ENCODE measurements around the gene E2F2.
A peak's percentile ranks its signal among the peaks of the same experiment; 100 is the strongest.

Gene E2F2

GRCh38 chr1:23562137-23562876, 31.3 kb upstream of the E2F2 start:
- DNase-seq = peak; percentile 59

- DNase-seq = no peak
Observed at GRCh38 chr1:23561813-23562100, 30.7 kb upstream of the E2F2 start.

GRCh38 chr1:23561076-23561812, 30.2 kb upstream of the E2F2 start:
- no peak for DNase-seq

- no peak for DNase-seq
Observed at GRCh38 chr1:23559985-23560741, 29.1 kb upstream of the E2F2 start.

DNA sequence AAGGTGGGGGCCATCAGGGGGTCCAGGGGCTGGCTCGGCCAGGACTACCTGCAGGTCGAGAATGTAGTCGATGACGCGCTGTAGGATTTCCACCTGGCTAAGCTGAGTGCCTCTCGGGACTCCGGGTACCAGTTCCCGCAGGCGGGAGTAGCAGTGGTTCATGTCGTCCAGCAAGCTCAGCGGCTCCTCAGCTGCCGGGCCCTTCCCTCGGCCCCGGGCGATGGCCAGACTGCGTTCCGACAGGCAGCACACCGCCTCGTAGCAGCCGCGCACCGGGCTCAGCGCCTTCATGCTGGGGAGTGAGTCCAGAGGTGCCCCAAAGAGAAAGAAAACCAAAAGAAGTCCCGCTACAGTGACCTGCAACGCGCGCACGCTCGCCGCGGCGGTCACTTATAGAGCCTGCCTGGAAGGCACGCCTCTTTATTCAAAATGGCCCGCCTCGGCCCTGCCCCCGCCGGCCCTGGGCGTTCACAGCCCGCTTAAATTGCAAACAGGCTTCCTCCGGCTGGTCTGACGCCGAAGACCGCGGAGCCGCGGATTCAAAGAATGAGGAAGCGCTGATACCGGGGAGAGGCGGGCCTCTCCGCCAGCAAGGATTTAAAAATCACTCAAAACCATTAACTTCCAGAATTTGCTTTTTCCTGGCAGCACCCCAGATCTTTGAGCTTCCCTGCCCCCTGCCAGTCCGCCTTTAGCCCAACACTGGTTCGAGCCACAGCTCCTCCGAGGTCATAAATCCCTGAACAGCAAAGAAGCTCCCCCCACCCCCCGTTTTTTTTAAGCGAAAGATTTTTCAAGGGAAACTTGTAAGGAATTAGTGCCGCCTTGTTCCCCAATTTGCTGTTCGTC, 28.3 kb upstream of the E2F2 start, which contains the start of gene ID3:
TSS of gene ID3 (minus strand) at position 366 of the 849 bp plus-strand sequence. CDS start at position 291, 75 bp downstream.
- peak; percentile 87 for DNase-seq

DNA sequence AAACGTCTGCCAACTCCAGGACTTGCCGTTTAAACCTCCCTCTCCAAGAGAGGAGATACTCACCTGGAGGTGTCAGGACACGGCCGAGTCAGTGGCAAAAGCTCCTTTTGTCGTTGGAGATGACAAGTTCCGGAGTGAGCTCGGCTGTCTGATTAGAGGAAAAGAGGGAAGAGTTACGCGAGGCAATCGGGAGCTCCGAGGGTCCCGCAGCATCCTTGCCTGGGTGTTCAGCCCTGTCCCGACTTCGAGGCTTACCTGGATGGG, 27.8 kb upstream of the E2F2 start:
- no peak for DNase-seq

DNA sequence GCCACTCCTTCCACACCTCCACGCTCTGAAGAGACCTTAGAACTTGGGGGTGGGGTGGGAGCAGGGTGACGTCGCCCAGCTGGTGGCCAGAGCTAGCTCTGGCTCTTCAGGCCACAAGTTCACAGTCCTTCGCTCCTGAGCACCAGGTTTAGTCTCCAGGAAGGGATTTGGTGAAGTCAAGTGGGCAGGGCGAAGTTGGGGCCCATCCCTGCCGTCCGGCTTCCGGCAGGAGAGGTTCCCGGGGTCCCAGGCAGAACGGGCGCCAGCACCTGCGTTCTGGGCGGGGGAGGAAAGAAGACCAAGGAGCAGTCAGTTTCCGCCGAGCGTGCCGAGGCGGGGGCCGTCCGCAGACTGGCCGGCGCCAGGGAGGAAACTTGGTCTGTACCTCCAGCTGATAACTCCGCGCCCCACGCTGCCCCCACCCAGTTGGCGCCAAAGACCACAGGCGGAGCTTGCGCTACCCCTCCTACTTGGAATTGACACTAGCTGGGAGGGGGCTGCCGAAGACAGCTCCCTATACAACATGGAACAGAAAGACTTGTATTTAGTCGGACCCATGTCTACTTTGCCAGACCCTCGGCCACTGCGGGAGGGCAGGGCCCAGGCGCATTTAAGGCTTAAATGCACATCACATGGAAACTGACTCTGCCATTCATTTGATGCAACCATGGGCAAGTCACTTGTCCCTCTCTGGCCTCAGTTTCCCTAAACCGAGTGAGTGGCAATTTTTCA, 27.3 kb upstream of the E2F2 start:
- no peak for DNase-seq

DNA sequence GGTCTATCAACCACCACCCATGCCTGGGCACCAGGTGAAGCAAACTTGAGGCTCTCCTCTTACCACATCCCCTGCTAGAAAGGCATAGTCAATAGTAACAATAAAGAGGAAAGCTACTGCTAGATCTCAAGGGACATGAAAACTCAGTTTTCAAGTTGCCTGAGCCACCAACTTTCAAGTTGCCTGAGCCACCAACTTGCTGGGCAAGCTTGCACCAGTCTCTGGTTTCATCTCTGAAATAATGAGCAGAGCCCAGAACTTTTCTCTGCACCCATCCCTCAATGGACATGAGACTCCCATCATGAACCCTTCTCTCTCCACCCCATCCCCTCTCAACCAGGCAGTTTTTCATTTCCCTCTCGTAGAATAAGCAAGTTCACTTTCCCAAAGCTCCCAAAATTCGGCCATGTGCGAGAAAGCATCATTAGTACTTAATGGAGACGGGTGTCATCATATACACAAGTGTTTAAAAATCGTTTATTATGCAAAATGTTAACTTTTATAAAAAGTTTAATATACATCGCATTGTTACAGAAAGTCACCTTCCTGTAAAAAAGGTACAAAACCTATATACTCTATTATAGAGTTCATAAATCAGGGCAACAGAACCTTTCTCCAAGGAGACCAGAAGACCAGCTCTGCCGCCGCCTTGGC, 26.6 kb upstream of the E2F2 start:
- DNase-seq = no peak

DNA sequence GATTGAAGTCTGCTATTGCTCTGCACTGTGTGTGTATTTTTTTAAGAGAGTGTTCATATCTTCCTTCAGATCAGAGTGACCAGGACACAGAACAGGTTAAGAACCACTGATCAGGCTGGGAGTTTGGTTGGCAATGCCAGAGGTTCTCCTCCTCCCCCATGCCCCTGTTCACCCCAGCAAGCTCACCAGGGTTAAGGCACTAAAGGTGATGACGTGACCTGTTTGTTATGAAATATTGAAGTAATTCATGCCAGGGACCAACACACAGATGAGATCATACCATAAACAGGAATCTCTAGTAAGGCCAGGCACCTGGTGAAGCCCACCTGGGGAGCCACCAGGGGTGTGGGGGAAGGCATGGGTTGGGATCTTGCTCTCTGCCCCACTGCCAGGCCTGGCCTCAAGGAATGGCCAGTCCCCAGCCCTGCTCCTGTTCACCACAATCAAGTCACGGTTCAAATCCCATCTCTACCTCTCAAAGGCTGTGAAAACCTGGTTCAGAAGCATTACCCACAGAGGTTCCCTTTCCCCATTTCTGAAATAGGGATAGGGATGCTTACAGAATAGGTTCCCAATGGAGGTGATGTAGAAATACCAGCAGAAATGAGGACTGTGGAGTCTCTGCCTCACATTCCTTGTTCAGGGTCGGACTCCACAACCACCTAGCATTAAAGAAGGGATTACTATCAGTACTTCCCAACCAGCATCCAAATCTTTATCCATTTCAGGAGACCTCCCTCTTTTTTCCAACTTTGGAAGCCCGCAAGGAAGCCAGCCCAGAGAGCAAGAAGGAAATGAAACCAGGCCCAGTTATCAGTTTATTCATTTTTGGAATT, 25.8 kb upstream of the E2F2 start:
- DNase-seq = no peak

DNA sequence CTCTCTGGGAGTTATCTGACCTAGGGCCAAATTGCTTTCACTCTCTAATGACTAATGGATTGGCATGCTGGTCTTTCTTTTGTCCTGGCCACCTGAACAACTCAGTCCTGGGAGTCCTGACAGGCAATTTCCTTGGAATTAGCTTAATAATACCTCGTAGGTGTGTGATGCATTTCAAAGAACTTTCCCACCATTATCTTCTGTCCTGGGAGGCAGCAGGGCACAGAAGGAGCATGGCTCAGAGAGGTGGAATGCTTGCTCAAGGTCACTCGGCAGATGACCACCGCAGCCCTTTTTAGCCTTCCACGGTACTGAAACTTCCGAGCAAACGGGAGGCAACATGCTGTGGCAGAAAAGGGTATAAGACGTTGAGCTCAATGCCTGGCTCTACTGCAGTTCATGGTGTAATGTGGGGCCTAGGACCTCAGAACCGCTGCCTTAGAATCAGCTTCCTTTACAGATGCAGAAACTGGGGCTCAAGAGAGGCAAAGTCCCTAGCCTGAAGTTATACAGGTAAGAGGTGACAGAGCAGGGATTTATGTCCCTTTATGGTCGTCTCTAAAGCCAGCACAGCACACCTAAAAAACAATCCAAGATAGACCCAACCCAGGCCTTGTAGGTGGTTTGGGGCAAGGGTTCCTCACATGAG, 25.1 kb upstream of the E2F2 start:
- DNase-seq = no peak

DNA sequence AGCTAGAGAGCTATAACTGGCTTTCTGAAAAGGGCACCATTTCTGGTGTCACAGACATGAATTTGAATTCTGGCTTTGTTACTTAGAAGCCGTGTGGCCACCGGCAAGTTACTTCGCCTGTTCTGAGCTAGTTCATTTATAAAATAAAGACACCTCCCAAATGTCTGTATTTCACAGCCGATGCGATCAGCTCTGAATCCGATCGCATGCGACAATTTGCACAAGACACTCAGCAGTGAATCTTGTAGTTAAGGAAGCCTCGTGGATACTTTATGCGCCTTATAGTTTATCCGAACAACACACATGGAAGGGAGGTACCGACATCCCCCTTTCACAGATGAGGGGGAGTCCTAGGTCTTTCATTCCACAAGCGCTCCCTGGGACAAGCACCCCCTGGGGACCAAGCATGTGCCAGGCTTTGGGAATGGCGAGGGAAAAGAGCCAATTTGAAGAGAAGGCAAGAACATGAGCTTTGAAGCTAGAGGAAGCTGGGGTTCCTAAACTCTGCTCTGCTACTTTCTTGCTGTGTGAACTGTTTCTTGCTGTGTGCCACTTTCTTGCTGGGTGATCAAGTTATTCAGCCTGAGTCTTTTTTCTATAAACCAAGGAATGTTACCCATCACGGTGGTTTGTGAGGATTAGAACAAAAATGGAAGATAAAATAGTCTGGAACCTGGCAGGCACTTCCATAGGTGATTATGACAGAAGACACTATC, 24.4 kb upstream of the E2F2 start:
- no peak for DNase-seq

DNA sequence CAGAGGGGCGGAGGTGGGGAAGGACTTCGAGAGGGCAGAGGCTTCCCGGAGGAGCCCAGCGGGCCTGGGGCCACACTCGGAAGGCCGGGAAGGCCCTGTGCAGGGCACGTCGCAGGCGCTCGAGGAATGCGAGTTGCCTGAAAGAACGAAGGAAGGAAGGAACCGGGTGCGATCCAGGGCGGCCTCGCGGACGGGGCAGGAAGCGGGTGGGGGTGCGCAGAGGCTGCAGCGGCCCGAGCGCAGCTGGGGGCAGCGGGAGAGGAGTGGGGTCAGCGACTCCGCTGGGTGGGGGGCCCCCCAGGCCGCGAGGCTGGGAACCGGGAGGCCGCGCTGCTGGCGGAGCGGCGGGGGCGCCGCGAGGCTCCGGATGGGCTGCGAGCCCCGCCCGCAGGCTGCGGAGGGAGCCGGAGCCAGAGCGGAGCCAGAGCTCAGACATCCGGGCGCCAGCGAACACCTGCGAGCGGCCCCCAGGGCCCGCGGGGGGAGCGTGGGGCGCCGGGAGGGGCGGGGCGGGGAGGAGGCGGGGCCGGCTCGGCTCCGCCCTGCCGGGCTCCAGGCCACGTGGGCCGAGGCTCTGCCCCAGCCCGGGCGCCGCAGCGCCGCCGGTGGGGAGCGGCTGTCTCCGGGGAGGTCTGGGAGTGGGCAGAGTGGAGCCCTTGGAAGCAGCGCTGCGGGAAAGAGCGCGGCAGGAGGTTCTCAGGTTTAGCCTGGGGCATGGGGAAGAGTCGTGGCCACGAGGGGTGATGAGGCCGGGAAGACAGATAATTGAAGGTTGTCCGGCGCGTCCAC, 23.6 kb upstream of the E2F2 start:
- peak; percentile 45 for DNase-seq

DNA sequence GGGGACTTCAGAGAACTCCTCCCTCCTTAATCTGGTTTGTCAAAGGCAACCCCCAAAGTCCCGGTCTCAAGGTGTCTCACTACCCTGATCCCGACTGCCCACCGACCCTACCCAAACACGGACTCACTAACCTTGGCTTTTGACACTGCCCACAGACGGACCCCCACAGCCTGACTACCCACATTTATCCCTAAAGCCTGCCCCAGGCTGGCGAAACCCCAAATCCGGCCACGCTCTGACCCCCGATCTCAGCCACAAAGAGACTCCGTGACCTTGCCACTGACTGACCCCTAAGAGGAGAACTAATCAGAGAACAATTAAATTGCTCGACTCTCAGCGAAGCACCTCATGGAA, 23.1 kb upstream of the E2F2 start:
- no peak for DNase-seq

DNA sequence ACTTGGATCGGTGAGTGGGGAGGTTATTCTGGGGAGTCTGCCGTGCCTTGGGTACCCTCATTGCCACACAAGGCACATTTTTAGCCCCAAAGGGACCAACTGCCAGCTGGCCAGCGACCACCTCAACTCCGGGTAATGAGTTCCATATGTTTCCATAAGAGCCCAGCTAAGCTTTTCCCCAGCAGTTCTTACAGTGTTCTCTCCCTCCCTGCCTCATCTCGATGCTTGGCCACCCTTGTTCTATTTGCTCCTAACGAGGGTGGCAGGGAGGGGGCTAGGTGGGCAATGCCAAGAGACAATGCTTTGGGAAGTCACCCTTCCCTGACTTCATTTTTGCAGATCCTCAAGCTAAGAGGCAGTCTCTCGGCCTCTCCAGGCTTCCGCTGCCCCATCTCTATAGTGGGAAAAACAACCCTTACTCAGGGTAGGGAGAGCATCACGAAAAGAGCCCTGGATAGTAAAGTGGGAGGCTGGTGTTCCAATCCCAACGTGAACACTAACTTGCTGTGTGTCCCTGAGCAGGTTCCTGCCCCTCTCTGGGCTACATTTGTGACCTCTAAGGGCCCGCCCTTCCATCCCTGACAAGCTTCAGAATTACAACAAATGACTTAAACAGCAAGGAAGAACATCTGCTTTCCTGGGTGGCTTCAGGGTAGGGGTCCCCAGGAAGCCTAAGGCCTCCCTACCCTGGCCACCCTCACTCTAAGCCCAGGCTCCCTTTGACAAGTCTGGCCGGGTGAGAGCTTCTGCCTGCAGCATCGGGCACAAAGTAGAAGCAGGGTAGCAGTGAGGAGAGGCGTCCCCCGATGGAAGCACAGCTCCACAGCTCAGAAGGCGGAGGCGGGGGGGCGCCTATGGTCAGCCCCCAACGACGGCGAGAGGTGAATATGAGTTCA, 22.4 kb upstream of the E2F2 start:
- DNase-seq = no peak

- DNase-seq = no peak
Observed at GRCh38 chr1:23551849-23552248, 20.8 kb upstream of the E2F2 start.

- no peak for DNase-seq
Observed at GRCh38 chr1:23548704-23549143, 17.7 kb upstream of the E2F2 start.

- no peak for DNase-seq
Observed at GRCh38 chr1:23546897-23547584, 16.0 kb upstream of the E2F2 start.

Data from hematopoietic multipotent progenitor cell treated with erythropoietin and hydrocortisone succinate and interleukin-3 and kit ligand, for 8 days (in vitro differentiated cells).